Measurements from ENCODE around the gene PRKG2.

Gene PRKG2

GRCh38 chr4:81113024-81113423 lies 102.0 kb downstream of the PRKG2 start:
- Histone ChIP-seq H3K4me1 (ENCODE audit: control extremely low read depth in 1 of 4, control insufficient read depth in 4 of 4, insufficient read depth in 4 of 4, low read length in 3 of 4) (no peaks in the 10 kb centered on the region), H3K4me3 (ENCODE audit: control insufficient read depth in 1 of 7, extremely low read depth in 1 of 7, insufficient read depth in 4 of 7, low read depth in 2 of 7, low read length in 6 of 7) (no peak overlapping the region), H3K27me3 (replicated peaks in 2 of 5; ENCODE audit: control insufficient read depth in 4 of 5, insufficient read depth in 5 of 5, low read length in 4 of 5) (no peaks in the 10 kb centered on the region), H3K9me3 (ENCODE audit: control extremely low read depth in 1 of 5, control insufficient read depth in 4 of 5, insufficient read depth in 2 of 5, low read depth in 1 of 5, low read length in 4 of 5) (no peaks in the 10 kb centered on the region), H3K27ac (ENCODE audit: insufficient read depth in 1 of 2, low read depth in 1 of 2, low read length in 2 of 2, poor library complexity in 1 of 2, severe bottlenecking in 2 of 2) (no peak overlapping the region), H3K36me3 (ENCODE audit: control insufficient read depth in 4 of 4, insufficient read depth in 4 of 4, low read length in 3 of 4) (peaks cover 0 to 28% (median 12%) of the 10 kb centered on the region in 4 experiments)
- POLR2A ChIA-PET: no interaction called here
- 97% methylated on average over 5 of the region's 5 CpGs for WGBS (ENCODE audit: insufficient coverage)
- no peak for DNase-seq
- CTCF ChIA-PET: interaction anchor here (1.4 kb wide), 1 partner anchor 9 kb away, joined by 3 read pairs; no protein-coding TSS in a partner anchor

GRCh38 chr4:81109356-81109755 lies 105.7 kb downstream of the PRKG2 start:
- POLR2A ChIA-PET: no interaction called here
- no peak for DNase-seq

GRCh38 chr4:81106150-81106549 lies 108.9 kb downstream of the PRKG2 start:
- DNase-seq: peak in 2 of 3 donors; percentile 24 to 41
- Histone ChIP-seq H3K4me3 (ENCODE audit: control insufficient read depth in 1 of 7, extremely low read depth in 1 of 7, insufficient read depth in 4 of 7, low read depth in 2 of 7, low read length in 6 of 7) (no peak overlapping the region), H3K36me3 (ENCODE audit: control insufficient read depth in 4 of 4, insufficient read depth in 4 of 4, low read length in 3 of 4) (peaks cover 0 to 63% (median 11%) of the 10 kb centered on the region in 4 experiments), H3K4me1 (ENCODE audit: control extremely low read depth in 1 of 4, control insufficient read depth in 4 of 4, insufficient read depth in 4 of 4, low read length in 3 of 4) (peaks cover 0 to 2% (median under 1%) of the 10 kb centered on the region in 4 experiments), H3K9me3 (ENCODE audit: control extremely low read depth in 1 of 5, control insufficient read depth in 4 of 5, insufficient read depth in 2 of 5, low read depth in 1 of 5, low read length in 4 of 5) (no peaks in the 10 kb centered on the region), H3K27me3 (replicated peaks in 2 of 5; ENCODE audit: control insufficient read depth in 4 of 5, insufficient read depth in 5 of 5, low read length in 4 of 5) (no peaks in the 10 kb centered on the region), H3K27ac (ENCODE audit: insufficient read depth in 1 of 2, low read depth in 1 of 2, low read length in 2 of 2, poor library complexity in 1 of 2, severe bottlenecking in 2 of 2) (peak overlapping the region in 1 of 2 experiments; percentile 8)
- 51% methylated on average over 3 of the region's 4 CpGs for WGBS (ENCODE audit: insufficient coverage)
- POLR2A ChIA-PET: no interaction called here
- CTCF ChIA-PET: no interaction called here

More at GRCh38 chr4:81109356-81109755, 105.7 kb downstream of the PRKG2 start:
- Histone ChIP-seq H3K27me3 (replicated peaks in 2 of 5; ENCODE audit: control insufficient read depth in 4 of 5, insufficient read depth in 5 of 5, low read length in 4 of 5) (no peaks in the 10 kb centered on the region), H3K36me3 (ENCODE audit: control insufficient read depth in 4 of 4, insufficient read depth in 4 of 4, low read length in 3 of 4) (peaks cover 0 to 50% (median 14%) of the 10 kb centered on the region in 4 experiments), H3K4me3 (ENCODE audit: control insufficient read depth in 1 of 7, extremely low read depth in 1 of 7, insufficient read depth in 4 of 7, low read depth in 2 of 7, low read length in 6 of 7) (no peak overlapping the region), H3K4me1 (ENCODE audit: control extremely low read depth in 1 of 4, control insufficient read depth in 4 of 4, insufficient read depth in 4 of 4, low read length in 3 of 4) (peaks cover 0 to 2% (median under 1%) of the 10 kb centered on the region in 4 experiments), H3K9me3 (ENCODE audit: control extremely low read depth in 1 of 5, control insufficient read depth in 4 of 5, insufficient read depth in 2 of 5, low read depth in 1 of 5, low read length in 4 of 5) (no peaks in the 10 kb centered on the region), H3K27ac (ENCODE audit: insufficient read depth in 1 of 2, low read depth in 1 of 2, low read length in 2 of 2, poor library complexity in 1 of 2, severe bottlenecking in 2 of 2) (no peak overlapping the region)
- whole genome bisulfite sequencing (ENCODE audit: insufficient coverage): no CpG with 5 or more reads among the region's 1 CpG
- CTCF ChIA-PET: interaction anchor here (1.6 to 2.1 kb wide), 2 partner anchors 39 to 243 kb away, joined by 4 to 9 read pairs; no protein-coding TSS in a partner anchor

DNA sequence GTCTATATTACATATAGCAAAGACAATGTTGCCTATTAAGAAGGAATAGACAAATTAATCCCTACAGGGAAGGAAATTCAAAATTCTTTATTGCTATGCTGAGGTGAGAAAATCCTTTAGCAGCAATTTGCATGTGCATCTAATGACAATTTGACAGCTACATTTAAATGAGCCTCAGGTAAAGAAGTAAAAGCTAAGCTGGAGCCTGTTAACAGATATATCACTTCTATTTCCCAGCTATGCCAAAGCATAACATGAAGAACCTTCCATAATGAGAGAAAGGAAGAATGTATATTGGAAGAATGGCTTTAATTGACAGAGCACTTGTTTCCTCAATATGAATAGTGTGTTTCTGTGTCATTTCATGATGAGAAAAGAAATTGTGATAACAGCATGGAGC lies 112.9 kb downstream of the PRKG2 start:
- CTCF ChIA-PET: interaction anchor here (0.7 to 1.4 kb wide), 4 partner anchors 8 to 318 kb away, joined by 3 read pairs; no protein-coding TSS in a partner anchor
- no peak for DNase-seq

DNA sequence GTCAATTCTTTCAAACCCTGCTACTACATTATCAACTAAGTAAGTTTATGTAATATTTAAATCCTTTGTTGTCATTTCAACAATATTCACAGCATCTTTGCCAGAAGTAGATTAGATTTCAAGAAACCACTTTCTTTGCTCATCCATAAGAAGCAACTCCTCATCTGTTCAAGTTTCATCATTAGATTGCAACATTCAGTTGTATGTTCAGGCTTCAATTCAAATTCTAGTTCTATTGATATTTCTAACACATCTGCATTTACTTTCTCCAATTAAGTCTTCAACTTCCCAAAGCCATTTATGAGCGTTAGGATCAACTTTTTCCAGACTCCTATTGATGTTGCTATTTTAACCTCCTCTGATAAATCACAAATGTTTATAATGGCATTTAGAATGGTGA lies 118.5 kb downstream of the PRKG2 start:
- H3K9me3 ChIP-seq (ENCODE audit: control extremely low read depth in 1 of 5, control insufficient read depth in 4 of 5, insufficient read depth in 2 of 5, low read depth in 1 of 5, low read length in 4 of 5): peaks cover 0 to 8% (median 3%) of the 10 kb centered on the region in 5 experiments
- no CpG with 5 or more reads among the region's 1 CpG for WGBS (ENCODE audit: insufficient coverage)
- CTCF ChIA-PET: no interaction called here
- POLR2A ChIA-PET: no interaction called here
- DNase-seq: no peak
- peaks cover 0 to 2% (median 0%) of the 10 kb centered on the region in 4 experiments for H3K4me1 ChIP-seq (ENCODE audit: control extremely low read depth in 1 of 4, control insufficient read depth in 4 of 4, insufficient read depth in 4 of 4, low read length in 3 of 4)
- H3K27ac ChIP-seq (ENCODE audit: insufficient read depth in 1 of 2, low read depth in 1 of 2, low read length in 2 of 2, poor library complexity in 1 of 2, severe bottlenecking in 2 of 2): no peak overlapping the region
- no peak overlapping the region for H3K4me3 ChIP-seq (ENCODE audit: control insufficient read depth in 1 of 7, extremely low read depth in 1 of 7, insufficient read depth in 4 of 7, low read depth in 2 of 7, low read length in 6 of 7)
- H3K27me3 ChIP-seq (replicated peaks in 2 of 5; ENCODE audit: control insufficient read depth in 4 of 5, insufficient read depth in 5 of 5, low read length in 4 of 5): no peaks in the 10 kb centered on the region
- peaks cover 0 to 51% (median 12%) of the 10 kb centered on the region in 4 experiments for H3K36me3 ChIP-seq (ENCODE audit: control insufficient read depth in 4 of 4, insufficient read depth in 4 of 4, low read length in 3 of 4)

More for the DNA sequence above, 112.9 kb downstream of the PRKG2 start:
- Histone ChIP-seq H3K9me3 (ENCODE audit: control extremely low read depth in 1 of 5, control insufficient read depth in 4 of 5, insufficient read depth in 2 of 5, low read depth in 1 of 5, low read length in 4 of 5) (peaks cover 0 to 8% (median 3%) of the 10 kb centered on the region in 5 experiments), H3K27me3 (replicated peaks in 2 of 5; ENCODE audit: control insufficient read depth in 4 of 5, insufficient read depth in 5 of 5, low read length in 4 of 5) (no peaks in the 10 kb centered on the region), H3K36me3 (ENCODE audit: control insufficient read depth in 4 of 4, insufficient read depth in 4 of 4, low read length in 3 of 4) (peaks cover 0 to 62% (median 8%) of the 10 kb centered on the region in 4 experiments), H3K4me1 (ENCODE audit: control extremely low read depth in 1 of 4, control insufficient read depth in 4 of 4, insufficient read depth in 4 of 4, low read length in 3 of 4) (peaks cover 0 to 2% (median under 1%) of the 10 kb centered on the region in 4 experiments), H3K27ac (ENCODE audit: insufficient read depth in 1 of 2, low read depth in 1 of 2, low read length in 2 of 2, poor library complexity in 1 of 2, severe bottlenecking in 2 of 2) (no peak overlapping the region), H3K4me3 (ENCODE audit: control insufficient read depth in 1 of 7, extremely low read depth in 1 of 7, insufficient read depth in 4 of 7, low read depth in 2 of 7, low read length in 6 of 7) (no peak overlapping the region)
- POLR2A ChIA-PET: no interaction called here

DNA sequence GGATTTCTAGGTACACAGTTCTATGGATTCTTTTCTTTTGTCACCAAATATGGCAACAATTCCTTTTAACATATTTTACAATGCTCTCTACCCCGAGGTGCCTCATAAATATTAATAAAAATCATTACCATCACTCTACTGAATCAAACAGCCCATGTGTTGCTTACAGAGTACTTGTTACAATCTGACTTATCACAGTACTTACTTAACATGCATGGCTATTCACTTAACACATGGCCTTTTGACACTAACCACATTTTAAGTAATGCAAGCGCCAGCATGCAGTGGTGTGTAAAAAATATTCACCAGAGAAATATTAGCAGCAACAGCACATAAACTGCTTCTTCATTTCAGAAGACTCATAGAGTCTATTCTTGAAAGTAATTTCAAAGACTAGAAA lies 119.6 kb downstream of the PRKG2 start:
- WGBS (ENCODE audit: insufficient coverage): 94% methylated on average over 2 of the region's 2 CpGs
- H3K4me1 ChIP-seq (ENCODE audit: control extremely low read depth in 1 of 4, control insufficient read depth in 4 of 4, insufficient read depth in 4 of 4, low read length in 3 of 4): peaks cover 0 to 2% (median 0%) of the 10 kb centered on the region in 4 experiments

GRCh38 chr4:81093720-81094401 lies 121.2 kb downstream of the PRKG2 start:
- Histone ChIP-seq H3K9me3 (ENCODE audit: control extremely low read depth in 1 of 5, control insufficient read depth in 4 of 5, insufficient read depth in 2 of 5, low read depth in 1 of 5, low read length in 4 of 5) (peaks cover 0 to 8% (median 3%) of the 10 kb centered on the region in 5 experiments), H3K27ac (ENCODE audit: insufficient read depth in 1 of 2, low read depth in 1 of 2, low read length in 2 of 2, poor library complexity in 1 of 2, severe bottlenecking in 2 of 2) (no peak overlapping the region), H3K36me3 (ENCODE audit: control insufficient read depth in 4 of 4, insufficient read depth in 4 of 4, low read length in 3 of 4) (peaks cover 0 to 59% (median 16%) of the 10 kb centered on the region in 4 experiments), H3K27me3 (replicated peaks in 2 of 5; ENCODE audit: control insufficient read depth in 4 of 5, insufficient read depth in 5 of 5, low read length in 4 of 5) (no peaks in the 10 kb centered on the region), H3K4me1 (ENCODE audit: control extremely low read depth in 1 of 4, control insufficient read depth in 4 of 4, insufficient read depth in 4 of 4, low read length in 3 of 4) (peaks cover 0 to 2% (median 0%) of the 10 kb centered on the region in 4 experiments), H3K4me3 (ENCODE audit: control insufficient read depth in 1 of 7, extremely low read depth in 1 of 7, insufficient read depth in 4 of 7, low read depth in 2 of 7, low read length in 6 of 7) (no peak overlapping the region)
- ChIA-PET CTCF (interaction anchor here (0.8 to 1.2 kb wide), 5 partner anchors 9 to 276 kb away, joined by 3 to 5 read pairs (median 4); no protein-coding TSS in a partner anchor), POLR2A (no interaction called here)
- no peak for DNase-seq
- 100% methylated on average over 1 of the region's 2 CpGs for WGBS (ENCODE audit: insufficient coverage)

More for the DNA sequence above, 119.6 kb downstream of the PRKG2 start:
- CTCF ChIA-PET: interaction anchor here (1.2 kb wide), 1 partner anchor 257 kb away, joined by 5 read pairs; no protein-coding TSS in a partner anchor
- no peak overlapping the region for H3K27ac ChIP-seq (ENCODE audit: insufficient read depth in 1 of 2, low read depth in 1 of 2, low read length in 2 of 2, poor library complexity in 1 of 2, severe bottlenecking in 2 of 2)
- POLR2A ChIA-PET: no interaction called here
- H3K27me3 ChIP-seq (replicated peaks in 2 of 5; ENCODE audit: control insufficient read depth in 4 of 5, insufficient read depth in 5 of 5, low read length in 4 of 5): no peaks in the 10 kb centered on the region
- H3K9me3 ChIP-seq (ENCODE audit: control extremely low read depth in 1 of 5, control insufficient read depth in 4 of 5, insufficient read depth in 2 of 5, low read depth in 1 of 5, low read length in 4 of 5): peaks cover 0 to 8% (median 3%) of the 10 kb centered on the region in 5 experiments
- no peak overlapping the region for H3K4me3 ChIP-seq (ENCODE audit: control insufficient read depth in 1 of 7, extremely low read depth in 1 of 7, insufficient read depth in 4 of 7, low read depth in 2 of 7, low read length in 6 of 7)
- no peak for DNase-seq
- H3K36me3 ChIP-seq (ENCODE audit: control insufficient read depth in 4 of 4, insufficient read depth in 4 of 4, low read length in 3 of 4): peaks cover 0 to 49% (median 13%) of the 10 kb centered on the region in 4 experiments

Measured in common myeloid progenitor, CD34-positive (primary cell).